Mesendoderm (in vitro differentiated cells): ENCODE measurements around the gene DOP1B.
"Not testable (repeated sequence)": the region's sequence is repeated elsewhere in the genome, so short reads cannot be mapped to it uniquely, and the experiment has no call there.

ENCODE experiments used
- DNase-seq: peaks from one replicate; pipeline ENCODE4 v3.0.0; 2013
- H2AK5ac ChIP-seq: 2 replicates; pipeline ENCODE4 v1.6.1; 2013; ENCODE audit warnings: low read length, inconsistent platforms
- H2BK120ac ChIP-seq: 2 replicates; pipeline ENCODE4 v1.6.1; 2013; ENCODE audit warnings: low read depth, mild to moderate bottlenecking, low read length, moderate library complexity, mixed read lengths
- H2BK15ac ChIP-seq: replicated peaks from 2 replicates; pipeline ENCODE4 v1.6.1; 2013; ENCODE audit warnings: low read depth, mild to moderate bottlenecking, moderate library complexity
- H2BK5ac ChIP-seq: 2 replicates; pipeline ENCODE4 v1.6.1; 2013; ENCODE audit warnings: low read length, inconsistent platforms
- H3K18ac ChIP-seq: 2 replicates; pipeline ENCODE4 v1.6.1; 2013; ENCODE audit warnings: mild to moderate bottlenecking, low read length, mixed read lengths
- H3K23ac ChIP-seq: one replicate; pipeline ENCODE4 v1.6.1; 2013; ENCODE audit warnings: low read length
- H3K27ac ChIP-seq: 2 replicates; pipeline ENCODE4 v1.5.1; 2013; ENCODE audit warnings: low read depth, mild to moderate bottlenecking, inconsistent platforms, low read length, moderate library complexity
- H3K27me3 ChIP-seq: 2 replicates; pipeline ENCODE4 v1.6.1; 2013; ENCODE audit warnings: low read length, control low read depth, mild to moderate bottlenecking, inconsistent platforms; ENCODE audit not compliant: insufficient read depth, poor library complexity
- H3K36me3 ChIP-seq: 2 replicates; pipeline ENCODE4 v1.6.1; 2013; ENCODE audit warnings: low read length, inconsistent platforms; ENCODE audit not compliant: control insufficient read depth, insufficient read depth
- H3K4ac ChIP-seq: one replicate; pipeline ENCODE4 v1.6.1; 2013; ENCODE audit warnings: low read depth, mild to moderate bottlenecking, low read length, moderate library complexity
- H3K4me1 ChIP-seq: 2 replicates; pipeline ENCODE4 v1.6.1; 2013; ENCODE audit warnings: low read depth, low read length, inconsistent platforms; ENCODE audit not compliant: control insufficient read depth
- H3K4me2 ChIP-seq: 2 replicates; pipeline ENCODE4 v1.6.1; 2013; ENCODE audit warnings: low read length
- H3K4me3 ChIP-seq: 2 replicates; pipeline ENCODE4 v1.5.1; 2013; ENCODE audit warnings: mild to moderate bottlenecking, low read length
- H3K56ac ChIP-seq: one replicate; pipeline ENCODE4 v1.6.1; 2013; ENCODE audit warnings: low read length
- H3K79me1 ChIP-seq: 2 replicates; pipeline ENCODE4 v1.6.1; 2013; ENCODE audit warnings: low read length, inconsistent platforms
- H3K79me2 ChIP-seq: 2 replicates; pipeline ENCODE4 v1.6.1; 2013; ENCODE audit warnings: mild to moderate bottlenecking, low read length; ENCODE audit not compliant: control insufficient read depth, insufficient read depth
- H3K9ac ChIP-seq: 2 replicates; pipeline ENCODE4 v1.6.1; 2013; ENCODE audit warnings: low read length, inconsistent platforms
- H4K5ac ChIP-seq: one replicate; pipeline ENCODE4 v1.6.1; 2013; ENCODE audit warnings: low read length
- H4K8ac ChIP-seq: one replicate; pipeline ENCODE4 v1.6.1; 2013; ENCODE audit warnings: low read depth, mild to moderate bottlenecking, control low read depth, low read length, moderate library complexity
- WGBS: extraction: QIAGEN DNeasy Blood & Tissue Kit; methylation state at CpG from one replicate; pipeline ENCODE4 v1.1.7; 2013; ENCODE audit warnings: low lambda C conversion rate, missing lambda C conversion rate; ENCODE audit not compliant: insufficient coverage; ENCODE audit errors: extremely low coverage; 5-methylcytosine and 5-hydroxymethylcytosine counted together

DOP1B gene

DNA sequence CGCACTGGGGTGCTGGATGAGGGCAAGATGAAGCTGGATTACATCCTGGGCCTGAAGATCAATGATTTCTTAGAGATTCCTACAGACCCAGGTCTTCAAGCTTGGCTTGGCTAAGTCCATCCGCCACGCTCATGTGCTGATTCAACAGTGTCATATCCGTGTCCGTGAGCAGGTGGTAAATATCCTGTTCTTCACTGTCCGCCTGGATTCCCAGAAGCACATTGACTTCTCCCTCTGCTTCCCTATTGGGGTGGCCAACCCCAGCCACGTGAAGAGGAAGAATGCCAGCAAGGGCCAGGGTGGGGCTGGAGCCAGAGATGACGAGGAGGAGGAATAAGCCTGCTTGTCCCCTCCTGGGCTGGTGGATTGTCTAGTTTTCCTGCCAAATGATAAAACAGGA, 23.9 kb upstream of the DOP1B start:
- H4K5ac ChIP-seq, result no peak overlapping the region
- H2BK120ac ChIP-seq, result no peak overlapping the region
- no CpG with 5 or more reads among the region's 8 CpGs for WGBS
- H3K18ac ChIP-seq, result no peak overlapping the region
- H3K36me3 ChIP-seq, result no peaks in the 10 kb centered on the region
- no peaks in the 10 kb centered on the region for H3K79me2 ChIP-seq
- H3K23ac ChIP-seq, result no peak overlapping the region
- H3K4me2 ChIP-seq, result no peak overlapping the region
- no peak overlapping the region for H3K56ac ChIP-seq
- no peak overlapping the region for H4K8ac ChIP-seq
- no peak overlapping the region for H3K27ac ChIP-seq
- no peak overlapping the region for H2BK15ac ChIP-seq
- H3K4ac ChIP-seq, result no peak overlapping the region
- no peak overlapping the region for H3K9ac ChIP-seq
- no peak overlapping the region for H2BK5ac ChIP-seq
- no peak overlapping the region for H2AK5ac ChIP-seq
- no peaks in the 10 kb centered on the region for H3K79me1 ChIP-seq
- peaks cover 9% of the 10 kb centered on the region for H3K27me3 ChIP-seq
- no peak overlapping the region for H3K4me3 ChIP-seq
- H3K4me1 ChIP-seq, result peaks cover 3% of the 10 kb centered on the region
- DNase-seq, result no peak

- peak; percentile 12 for DNase-seq
Observed at GRCh38 chr21:36134803-36135390, 21.7 kb upstream of the DOP1B start, which contains the start of gene CBR3. Gene CBR3 (plus strand): TSS chr21:36135079. CDS start chr21:36135193, 114 bp downstream.

GRCh38 chr21:36135391-36136102, 21.1 kb upstream of the DOP1B start:
- no CpG with 5 or more reads among the region's 60 CpGs for WGBS
- H3K27me3 ChIP-seq, result peaks cover 9% of the 10 kb centered on the region

More at GRCh38 chr21:36134803-36135390, 21.7 kb upstream of the DOP1B start, which contains the start of gene CBR3:
- H3K23ac ChIP-seq, result peak within 1 kb of the TSS; percentile 9
- WGBS, result no CpG with 5 or more reads among the region's 53 CpGs
- peak within 1 kb of the TSS; percentile 42 for H3K4me3 ChIP-seq
- no peaks in the 10 kb centered on the region for H3K79me2 ChIP-seq
- no peak within 1 kb of the TSS for H2BK5ac ChIP-seq
- no peaks in the 10 kb centered on the region for H3K4me1 ChIP-seq
- no peak within 1 kb of the TSS for H3K18ac ChIP-seq
- H3K79me1 ChIP-seq, result no peaks in the 10 kb centered on the region
- H4K5ac ChIP-seq, result no peak within 1 kb of the TSS
- H2AK5ac ChIP-seq, result no peak within 1 kb of the TSS
- peaks cover 9% of the 10 kb centered on the region for H3K27me3 ChIP-seq
- H2BK120ac ChIP-seq, result no peak within 1 kb of the TSS
- H4K8ac ChIP-seq, result no peak within 1 kb of the TSS
- H3K27ac ChIP-seq, result no peak within 1 kb of the TSS
- H3K9ac ChIP-seq, result peak within 1 kb of the TSS; percentile 59
- peak within 1 kb of the TSS; percentile 73 for H3K56ac ChIP-seq
- peak within 1 kb of the TSS; percentile 80 for H3K4me2 ChIP-seq
- H3K4ac ChIP-seq, result no peak within 1 kb of the TSS
- H3K36me3 ChIP-seq, result no peaks in the 10 kb centered on the region
- no peak within 1 kb of the TSS for H2BK15ac ChIP-seq

DNA sequence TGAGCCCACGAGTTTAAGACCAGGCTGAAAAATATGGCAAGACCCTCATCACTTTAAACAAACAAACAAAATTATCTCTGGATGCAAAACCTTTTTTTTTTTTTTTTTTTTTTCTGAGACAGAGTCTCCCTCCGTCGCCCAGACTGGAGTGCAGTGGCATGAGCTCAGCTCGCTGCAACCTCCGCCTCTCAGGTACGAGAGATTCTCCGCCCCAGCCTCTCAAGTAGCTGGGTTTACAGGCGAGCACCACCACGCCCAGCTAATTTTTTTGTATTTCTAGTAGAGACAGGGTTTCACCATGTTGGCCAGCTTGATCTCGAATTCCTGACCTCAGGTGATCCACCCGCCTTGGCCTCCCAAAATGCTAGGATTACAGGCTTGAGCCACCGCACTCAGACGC, 16.8 kb upstream of the DOP1B start:
- not testable (repeated sequence) for H2BK120ac ChIP-seq, H3K27ac ChIP-seq, H3K9ac ChIP-seq, H3K4me1 ChIP-seq, H3K79me2 ChIP-seq, H2AK5ac ChIP-seq, H3K4ac ChIP-seq, H4K5ac ChIP-seq, H3K23ac ChIP-seq, H2BK5ac ChIP-seq, H3K36me3 ChIP-seq, H3K56ac ChIP-seq, H4K8ac ChIP-seq, H3K4me3 ChIP-seq, H2BK15ac ChIP-seq, H3K79me1 ChIP-seq, DNase-seq, H3K18ac ChIP-seq, H3K4me2 ChIP-seq, H3K27me3 ChIP-seq
- no CpG with 5 or more reads among the region's 13 CpGs for WGBS

More at GRCh38 chr21:36135391-36136102, 21.1 kb upstream of the DOP1B start:
- H3K27ac ChIP-seq, result no peak overlapping the region
- peak; percentile 81 for DNase-seq
- no peaks in the 10 kb centered on the region for H3K79me2 ChIP-seq
- no peaks in the 10 kb centered on the region for H3K79me1 ChIP-seq
- H3K56ac ChIP-seq, result peak overlapping the region; percentile 73
- no peak overlapping the region for H2BK15ac ChIP-seq
- H3K4me1 ChIP-seq, result no peaks in the 10 kb centered on the region
- no peak overlapping the region for H3K23ac ChIP-seq
- H3K36me3 ChIP-seq, result no peaks in the 10 kb centered on the region
- no peak overlapping the region for H3K4ac ChIP-seq
- H3K9ac ChIP-seq, result peak overlapping the region; percentile 59
- no peak overlapping the region for H3K18ac ChIP-seq
- no peak overlapping the region for H2BK120ac ChIP-seq
- no peak overlapping the region for H2BK5ac ChIP-seq
- peak overlapping the region; percentile 80 for H3K4me2 ChIP-seq
- no peak overlapping the region for H2AK5ac ChIP-seq
- no peak overlapping the region for H4K5ac ChIP-seq
- no peak overlapping the region for H4K8ac ChIP-seq
- peak overlapping the region; percentile 42 for H3K4me3 ChIP-seq

DNA sequence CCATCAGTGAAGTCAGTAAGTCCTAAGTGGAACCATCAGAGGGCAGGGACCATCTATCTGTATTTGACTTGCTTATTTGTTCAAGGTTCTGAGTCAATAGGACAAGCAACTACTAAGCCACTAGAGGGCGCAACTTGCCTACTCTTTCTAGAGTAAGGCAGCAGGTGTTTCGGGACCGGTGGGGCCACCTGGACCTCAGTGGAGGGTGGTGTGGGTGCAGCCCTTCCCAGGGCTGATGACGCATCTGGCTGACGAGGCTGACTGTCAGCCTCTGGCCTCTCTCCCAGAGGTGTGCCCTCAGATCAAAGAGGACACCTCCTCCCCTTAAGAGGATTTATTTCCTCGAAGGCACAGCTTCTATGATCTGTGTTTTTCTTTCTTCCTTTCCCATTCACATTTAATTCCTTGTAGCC, 15.1 kb upstream of the DOP1B start:
- H2AK5ac ChIP-seq, result no peak overlapping the region
- H3K23ac ChIP-seq, result no peak overlapping the region
- no peaks in the 10 kb centered on the region for H3K79me2 ChIP-seq
- no peaks in the 10 kb centered on the region for H3K4me1 ChIP-seq
- no peak overlapping the region for H2BK15ac ChIP-seq
- peak; percentile 95 for DNase-seq
- H3K18ac ChIP-seq, result no peak overlapping the region
- no peak overlapping the region for H3K9ac ChIP-seq
- no peaks in the 10 kb centered on the region for H3K79me1 ChIP-seq
- H3K27me3 ChIP-seq, result no peaks in the 10 kb centered on the region
- no peak overlapping the region for H3K27ac ChIP-seq
- H4K5ac ChIP-seq, result no peak overlapping the region
- no peak overlapping the region for H2BK120ac ChIP-seq
- no peak overlapping the region for H4K8ac ChIP-seq
- no peaks in the 10 kb centered on the region for H3K36me3 ChIP-seq
- no peak overlapping the region for H3K4me3 ChIP-seq
- H3K4ac ChIP-seq, result no peak overlapping the region
- no peak overlapping the region for H3K56ac ChIP-seq
- no CpG with 5 or more reads among the region's 6 CpGs for WGBS
- no peak overlapping the region for H2BK5ac ChIP-seq
- no peak overlapping the region for H3K4me2 ChIP-seq
